Measurements from ENCODE around the gene CCDC85C. TPM values are rescaled to one million over a fixed set of nuclear protein-coding genes. Genes with fewer than 3 reads are reported as not detected.

Gene CCDC85C
- total RNA-seq, 2 experiments from 2014 or later = 5.8 to 7.5 TPM

DNA sequence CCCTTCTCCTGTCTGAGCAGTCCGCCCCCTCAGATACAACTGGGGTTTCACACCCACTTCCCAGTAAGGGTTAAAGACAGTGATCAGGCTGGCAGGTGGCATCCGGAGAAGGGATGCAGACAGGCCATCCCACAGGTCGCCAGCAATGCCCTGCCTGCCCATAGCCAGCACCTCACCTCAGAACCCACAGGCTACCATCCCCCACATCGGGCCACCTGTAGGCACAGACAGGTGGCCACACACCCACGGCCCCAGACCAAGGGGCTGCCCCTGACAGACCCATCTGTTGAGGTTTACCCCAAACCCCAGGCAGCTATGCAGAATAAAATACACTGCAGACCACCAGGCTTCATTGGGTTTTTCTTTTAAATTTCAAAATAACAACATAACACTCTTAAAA lies 65.3 kb downstream of the CCDC85C start:
- H3K27me3 Mint-ChIP-seq = no peaks in the 10 kb centered on the region
- Histone ChIP-seq H3K9me3 (ENCODE audit: control insufficient read depth in 1 of 2, insufficient read depth in 1 of 2, low read length in 2 of 2) (no peaks in the 10 kb centered on the region), H3K27ac (ENCODE audit: low read depth in 1 of 2, low read length in 2 of 2) (no peak overlapping the region), H3K27me3 (ENCODE audit: control insufficient read depth in 1 of 2, insufficient read depth in 2 of 2, low read length in 2 of 2) (no peaks in the 10 kb centered on the region), H3K4me1 (ENCODE audit: insufficient read depth, low read length) (peaks cover 5% of the 10 kb centered on the region), H3K36me3 (ENCODE audit: insufficient read depth, low read length) (no peaks in the 10 kb centered on the region), H3K4me3 (ENCODE audit: low read length) (no peak overlapping the region)
- no peak for ATAC-seq (ENCODE audit: poor library complexity)
- no peak overlapping the region for H3K4me3 Mint-ChIP-seq
- no peaks in the 10 kb centered on the region for H3K9me3 Mint-ChIP-seq
- no peaks in the 10 kb centered on the region for H3K36me3 Mint-ChIP-seq (ENCODE audit: low read depth)
- H3K4me1 Mint-ChIP-seq (ENCODE audit: low read depth) = peaks cover 5% of the 10 kb centered on the region
- POLR2A ChIA-PET = no interaction called here
- no peak overlapping the region for H3K27ac Mint-ChIP-seq
- no peak for DNase-seq
- CTCF ChIA-PET = no interaction called here
- no peak for TF ChIP-seq CTCF (IDR thresholded peaks at IDR 0.05)
- intact Hi-C loops (cut with DNase I, micrococcal nuclease) = no loop called here

GRCh38 chr14:99538275-99538674 lies 65.7 kb downstream of the CCDC85C start:
- Histone ChIP-seq H3K9me3 (ENCODE audit: control insufficient read depth in 1 of 2, insufficient read depth in 1 of 2, low read length in 2 of 2) (no peaks in the 10 kb centered on the region), H3K27me3 (ENCODE audit: control insufficient read depth in 1 of 2, insufficient read depth in 2 of 2, low read length in 2 of 2) (no peaks in the 10 kb centered on the region), H3K36me3 (ENCODE audit: insufficient read depth, low read length) (no peaks in the 10 kb centered on the region), H3K4me3 (ENCODE audit: low read length) (no peak overlapping the region), H3K27ac (ENCODE audit: low read depth in 1 of 2, low read length in 2 of 2) (no peak overlapping the region), H3K4me1 (ENCODE audit: insufficient read depth, low read length) (peaks cover 5% of the 10 kb centered on the region)
- Mint-ChIP-seq H3K36me3 (ENCODE audit: low read depth) (no peaks in the 10 kb centered on the region), H3K4me1 (ENCODE audit: low read depth) (peaks cover 5% of the 10 kb centered on the region), H3K4me3 (no peak overlapping the region), H3K27ac (no peak overlapping the region), H3K27me3 (no peaks in the 10 kb centered on the region), H3K9me3 (no peaks in the 10 kb centered on the region)
- ATAC-seq (ENCODE audit: poor library complexity) = no peak
- TF ChIP-seq CTCF (IDR thresholded peaks at IDR 0.05) = no peak
- no peak for DNase-seq
- intact Hi-C loops (cut with DNase I, micrococcal nuclease) = no loop called here
- POLR2A ChIA-PET = no interaction called here
- CTCF ChIA-PET = no interaction called here

GRCh38 chr14:99537399-99537798 lies 66.6 kb downstream of the CCDC85C start:
- Histone ChIP-seq H3K27ac (ENCODE audit: low read depth in 1 of 2, low read length in 2 of 2) (no peak overlapping the region), H3K9me3 (ENCODE audit: control insufficient read depth in 1 of 2, insufficient read depth in 1 of 2, low read length in 2 of 2) (no peaks in the 10 kb centered on the region), H3K4me3 (ENCODE audit: low read length) (no peak overlapping the region), H3K27me3 (ENCODE audit: control insufficient read depth in 1 of 2, insufficient read depth in 2 of 2, low read length in 2 of 2) (no peaks in the 10 kb centered on the region), H3K4me1 (ENCODE audit: insufficient read depth, low read length) (peaks cover 5% of the 10 kb centered on the region), H3K36me3 (ENCODE audit: insufficient read depth, low read length) (no peaks in the 10 kb centered on the region)
- DNase-seq (no peak), ATAC-seq (ENCODE audit: poor library complexity) (no peak)
- CTCF ChIA-PET = no interaction called here
- Mint-ChIP-seq H3K9me3 (no peaks in the 10 kb centered on the region), H3K4me1 (ENCODE audit: low read depth) (peaks cover 5% of the 10 kb centered on the region), H3K27ac (no peak overlapping the region), H3K4me3 (no peak overlapping the region), H3K36me3 (ENCODE audit: low read depth) (no peaks in the 10 kb centered on the region), H3K27me3 (no peaks in the 10 kb centered on the region)
- intact Hi-C loops (cut with DNase I, micrococcal nuclease) = no loop called here
- POLR2A ChIA-PET = no interaction called here
- TF ChIP-seq CTCF (IDR thresholded peaks at IDR 0.05) = no peak
